D721Med (cell line): ENCODE results near the gene RAN.
"Not testable (repeated sequence)": the region's sequence is repeated elsewhere in the genome, so short reads cannot be mapped to it uniquely, and the experiment has no call there.

Source experiments
- DNase-seq: peaks from one replicate; pipeline ENCODE4 v3.0.0; 2011; ENCODE audit warnings: low spot score; ENCODE audit not compliant: insufficient read length
- FAIRE-seq: peaks from 2 replicates; lab custom pipeline; 2011; peaks lifted over from hg19 to GRCh38; lab: Jason Lieb, UNC
- CTCF ChIP-seq: IDR thresholded peaks from 2 replicates; pipeline ENCODE4 v1.5.1; 2012; ENCODE audit warnings: mild to moderate bottlenecking, control low read depth; ENCODE audit not compliant: insufficient read depth; ENCODE audit errors: missing control alignments

RAN gene

GRCh38 chr12:130875193-130875592 is 3.3 kb downstream of the RAN start:
- TF ChIP-seq CTCF = no peak
- FAIRE-seq (no peak), DNase-seq (no peak)

GRCh38 chr12:130875708-130876107 is 3.8 kb downstream of the RAN start:
- DNase-seq, FAIRE-seq: not testable (repeated sequence)

DNA sequence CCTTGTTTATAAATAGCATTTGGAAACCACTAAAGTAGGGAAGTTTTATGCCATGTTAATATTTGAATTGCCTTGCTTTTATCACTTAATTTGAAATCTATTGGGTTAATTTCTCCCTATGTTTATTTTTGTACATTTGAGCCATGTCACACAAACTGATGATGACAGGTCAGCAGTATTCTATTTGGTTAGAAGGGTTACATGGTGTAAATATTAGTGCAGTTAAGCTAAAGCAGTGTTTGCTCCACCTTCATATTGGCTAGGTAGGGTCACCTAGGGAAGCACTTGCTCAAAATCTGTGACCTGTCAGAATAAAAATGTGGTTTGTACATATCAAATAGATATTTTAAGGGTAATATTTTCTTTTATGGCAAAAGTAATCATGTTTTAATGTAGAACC is 4.4 kb downstream of the RAN start:
- TF ChIP-seq CTCF = no peak
- FAIRE-seq = no peak
- no peak for DNase-seq

GRCh38 chr12:130876758-130877157 is 4.9 kb downstream of the RAN start:
- TF ChIP-seq CTCF = no peak
- FAIRE-seq = no peak
- DNase-seq = no peak

DNA sequence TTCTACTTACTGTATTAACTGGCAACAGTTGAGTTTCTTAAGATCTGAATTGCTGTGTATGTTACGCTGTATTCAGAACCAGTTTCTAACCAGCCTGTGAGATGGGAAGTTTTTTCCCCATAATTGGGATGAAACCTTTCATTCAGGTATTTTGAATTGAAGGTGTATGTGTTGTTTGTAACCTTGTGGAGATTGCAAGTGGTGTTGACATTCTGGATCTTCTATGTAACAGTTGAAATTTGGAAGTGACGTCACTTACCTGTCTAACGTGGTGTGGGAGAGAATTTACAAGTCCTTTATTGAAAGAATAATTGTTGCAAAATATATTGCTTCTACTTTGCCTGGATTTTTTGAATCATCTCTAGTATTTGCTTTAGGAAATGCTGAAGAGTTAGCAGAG is 5.5 kb downstream of the RAN start:
- no peak for TF ChIP-seq CTCF
- FAIRE-seq = no peak
- no peak for DNase-seq

DNA sequence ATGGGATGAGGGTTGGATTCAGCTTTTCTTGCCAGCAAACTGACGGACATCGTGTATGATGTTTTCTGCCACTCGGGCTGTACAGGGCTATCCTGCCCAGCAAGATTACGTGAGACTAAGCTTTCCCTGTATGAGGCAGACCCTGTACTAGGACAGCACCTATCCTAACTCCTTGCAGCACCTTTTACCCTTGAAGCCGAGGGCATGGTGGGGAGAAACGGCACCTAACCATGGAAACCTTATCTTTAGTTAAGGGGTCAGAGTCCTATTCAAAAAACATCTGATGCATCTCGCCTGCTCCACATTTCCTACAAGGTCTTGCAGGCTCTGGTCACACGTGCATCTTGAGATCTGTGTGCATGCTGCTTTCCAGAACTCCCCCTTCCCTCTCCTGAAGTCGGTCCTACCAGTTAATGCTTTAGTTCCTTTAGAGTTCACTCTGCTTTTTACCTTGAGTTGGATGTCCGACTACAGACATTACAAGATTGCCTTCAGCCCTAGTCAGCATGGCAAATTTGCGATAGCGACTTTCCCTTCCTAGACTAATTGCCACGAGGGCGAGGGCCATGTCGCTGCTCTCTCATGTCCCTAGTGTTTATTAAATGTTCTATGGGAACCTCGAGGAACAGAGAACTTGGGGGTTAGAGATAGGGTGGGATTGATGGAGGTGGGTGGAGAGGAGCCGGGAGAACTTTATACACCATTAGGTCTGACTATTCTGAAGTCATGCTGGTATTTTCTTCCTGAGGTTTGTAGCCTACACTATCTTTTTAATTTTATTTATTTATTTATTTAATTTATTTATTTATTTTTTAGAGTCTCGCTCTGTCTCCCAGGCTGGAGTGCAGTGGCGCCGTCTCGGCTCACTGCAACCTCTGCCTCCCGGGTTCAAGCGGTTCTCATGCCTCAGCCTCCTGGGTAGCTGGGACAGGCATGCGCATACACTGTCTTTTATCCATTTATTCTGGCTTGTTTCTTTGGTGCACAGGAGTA is 6.6 kb downstream of the RAN start:
- no peak for TF ChIP-seq CTCF
- no peak for FAIRE-seq
- DNase-seq = no peak

GRCh38 chr12:130879212-130879686 is 7.4 kb downstream of the RAN start:
- no peak for FAIRE-seq
- no peak for TF ChIP-seq CTCF
- no peak for DNase-seq
